HG02642 (cell line): ENCODE measurements around the gene NPAS3.

Source experiments
- ATAC-seq: cut with Tn5 transposase; IDR thresholded peaks from one replicate; pipeline ENCODE4 v1.9.1; 2021; ENCODE audit warnings: mild to moderate bottlenecking; ENCODE audit not compliant: unreplicated experiment, poor library complexity

The NPAS3 gene

GRCh38 chr14:33357225-33358010 lies 418.7 kb downstream of the NPAS3 start:
- no peak for ATAC-seq

GRCh38 chr14:33359288-33359881 lies 420.7 kb downstream of the NPAS3 start:
- no peak for ATAC-seq

GRCh38 chr14:33362934-33363333 lies 424.3 kb downstream of the NPAS3 start:
- ATAC-seq: no peak

- ATAC-seq: no peak
Measured at GRCh38 chr14:33363682-33364081, 425.0 kb downstream of the NPAS3 start.

GRCh38 chr14:33364466-33364865 lies 425.8 kb downstream of the NPAS3 start:
- ATAC-seq: no peak

- no peak for ATAC-seq
Measured at GRCh38 chr14:33369041-33369440, 430.4 kb downstream of the NPAS3 start.

- peak; percentile 96 for ATAC-seq
Measured at GRCh38 chr14:33369972-33370371, 431.3 kb downstream of the NPAS3 start.

GRCh38 chr14:33370426-33370825 lies 431.7 kb downstream of the NPAS3 start:
- peak; percentile 7 for ATAC-seq

- no peak for ATAC-seq
Measured at GRCh38 chr14:33375196-33375595, 436.5 kb downstream of the NPAS3 start.

- no peak for ATAC-seq
Measured at GRCh38 chr14:33375786-33376185, 437.1 kb downstream of the NPAS3 start.

GRCh38 chr14:33376510-33376909 lies 437.8 kb downstream of the NPAS3 start:
- ATAC-seq: no peak

GRCh38 chr14:33377596-33378390 lies 439.1 kb downstream of the NPAS3 start:
- ATAC-seq: peak; percentile 84

- no peak for ATAC-seq
Measured at GRCh38 chr14:33381717-33382116, 443.0 kb downstream of the NPAS3 start.

- ATAC-seq: no peak
Measured at GRCh38 chr14:33386140-33386539, 447.5 kb downstream of the NPAS3 start.

GRCh38 chr14:33386781-33387180 lies 448.1 kb downstream of the NPAS3 start:
- ATAC-seq: no peak

GRCh38 chr14:33390335-33390734 lies 451.7 kb downstream of the NPAS3 start:
- no peak for ATAC-seq

GRCh38 chr14:33393231-33393894 lies 454.7 kb downstream of the NPAS3 start:
- ATAC-seq: no peak

- no peak for ATAC-seq
Measured at GRCh38 chr14:33393895-33394368, 455.3 kb downstream of the NPAS3 start.

GRCh38 chr14:33401311-33401710 lies 462.6 kb downstream of the NPAS3 start:
- ATAC-seq: no peak

- ATAC-seq: no peak
Measured at GRCh38 chr14:33402604-33403003, 463.9 kb downstream of the NPAS3 start.
